H1 (cell line): ENCODE measurements around the gene TGFBR1. TPM values are rescaled to one million over a fixed set of nuclear protein-coding genes. Genes with fewer than 3 reads are reported as not detected.

Experiments used
- BCL11A ChIP-seq, 2 experiments: IDR thresholded peaks; one replicate each; pipeline ENCODE4 v1.6.1; 2011; ENCODE audit warnings: low read depth in 2 of 2, low read length in 2 of 2, mild to moderate bottlenecking in 2 of 2
- CEBPB ChIP-seq: IDR thresholded peaks from 2 replicates; pipeline ENCODE4 v1.6.1; 2012; ENCODE audit warnings: low read depth, low read length
- CHD1 ChIP-seq: IDR thresholded peaks from 2 replicates; pipeline ENCODE4 v1.6.1; 2012; ENCODE audit warnings: low read depth, low read length, improper control_type of control experiment
- RFX5 ChIP-seq: IDR thresholded peaks from 2 replicates; pipeline ENCODE4 v1.6.1; 2011; ENCODE audit warnings: low read depth, low read length, improper control_type of control experiment, borderline replicate concordance
- SAP30 ChIP-seq: fragments of 300-600 bp; sonication (generic); IDR thresholded peaks from 2 replicates; pipeline ENCODE4 v1.7.1; 2012; ENCODE audit warnings: low read length, moderate library complexity, mild to moderate bottlenecking, inconsistent platforms; ENCODE audit not compliant: insufficient read depth, insufficient replicate concordance
- SIRT6 ChIP-seq: IDR thresholded peaks from one replicate; pipeline ENCODE4 v1.7.1; 2012; ENCODE audit warnings: low read length, inconsistent platforms
- SIX5 ChIP-seq: IDR thresholded peaks from 2 replicates; pipeline ENCODE4 v1.6.1; 2011; ENCODE audit warnings: mild to moderate bottlenecking, low read depth, low read length
- SP1 ChIP-seq: IDR thresholded peaks from 2 replicates; pipeline ENCODE4 v1.6.1; 2011; ENCODE audit warnings: low read depth, low read length
- TBP ChIP-seq: IDR thresholded peaks from 2 replicates; pipeline ENCODE4 v1.6.1; 2011; ENCODE audit warnings: low read depth, low read length, improper control_type of control experiment
- polyA plus RNA-seq, 7 experiments: library from polyadenylated mRNA; depleted of rRNA in 3 of 7; stranded (reverse) in 5 of 7; unstranded in 2 of 7; fragments of >200 nt in 5 of 7; fragments of 200-250 nt in 2 of 7; gene quantifications; 1 replicate in 5 of 7; 2 replicates in 1 of 7; 4 replicates in 1 of 7; pipeline versions ENCODE4 v1.2.1 to v1.2.3, GENCODE V29; 2011 to 2013; ENCODE audit warnings: missing spikeins in 2 of 7, mixed read lengths in 2 of 7
- total RNA-seq: library from RNA; stranded (reverse); fragmentation: NEBNext Ultra II Directional; extraction: Animal tissue kit (Norgen Biotek cat#: 25700); gene quantifications from 2 replicates; pipeline ENCODE4 v1.2.1, GENCODE V29; 2021
- TF ChIP-seq, protein P1 (sequence below): fragments of 300-600 bp; sonication (generic); IDR thresholded peaks from 2 replicates; pipeline ENCODE4 v1.7.1; 2012; ENCODE audit warnings: low read length, moderate library complexity, mild to moderate bottlenecking, inconsistent platforms; ENCODE audit not compliant: insufficient replicate concordance
- TF ChIP-seq, protein P2 (sequence below): IDR thresholded peaks from 2 replicates; pipeline ENCODE4 v1.6.1; 2011; ENCODE audit warnings: low read depth, mild to moderate bottlenecking, low read length; ENCODE audit not compliant: insufficient read depth

Gene TGFBR1
- total and polyA plus RNA-seq, 2 of the 8 experiments (the other 6 are each of a cell fraction or from before 2014, with no cell fraction given): 16.8 to 52.4 TPM

DNA sequence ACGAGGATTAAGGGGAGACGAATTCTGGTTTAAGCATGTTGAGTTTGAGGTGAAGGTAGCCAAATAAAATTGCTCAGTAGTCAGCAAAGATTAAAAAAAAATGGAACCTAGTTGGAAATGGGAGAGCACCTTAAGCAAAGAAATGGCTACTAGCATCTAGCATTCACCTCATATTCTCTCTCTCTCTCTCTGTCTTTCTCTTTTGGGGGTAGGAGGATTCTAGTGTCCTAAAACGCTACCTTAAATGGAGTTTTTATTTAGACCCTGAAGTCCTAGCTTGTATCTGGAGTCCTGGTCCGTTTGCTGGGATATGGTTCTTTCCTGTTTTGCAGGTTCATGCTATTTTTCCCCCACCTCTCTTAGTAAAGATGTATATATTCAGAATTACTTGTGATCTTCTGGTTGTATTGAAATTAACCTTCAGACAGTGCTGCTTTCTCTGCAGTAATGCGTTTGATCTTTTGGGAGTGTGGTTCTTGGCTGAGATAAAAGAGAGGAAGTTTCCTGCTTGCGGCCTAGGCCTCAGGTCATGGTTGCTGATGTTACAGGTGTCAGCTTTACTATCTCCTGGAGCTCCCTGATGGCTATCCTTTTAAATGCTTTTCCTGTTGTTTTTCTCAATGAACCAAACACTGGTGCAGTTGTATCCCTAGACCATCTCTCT, 8.0 kb downstream of the TGFBR1 start (continued):
- TF ChIP-seq, protein P1, sequence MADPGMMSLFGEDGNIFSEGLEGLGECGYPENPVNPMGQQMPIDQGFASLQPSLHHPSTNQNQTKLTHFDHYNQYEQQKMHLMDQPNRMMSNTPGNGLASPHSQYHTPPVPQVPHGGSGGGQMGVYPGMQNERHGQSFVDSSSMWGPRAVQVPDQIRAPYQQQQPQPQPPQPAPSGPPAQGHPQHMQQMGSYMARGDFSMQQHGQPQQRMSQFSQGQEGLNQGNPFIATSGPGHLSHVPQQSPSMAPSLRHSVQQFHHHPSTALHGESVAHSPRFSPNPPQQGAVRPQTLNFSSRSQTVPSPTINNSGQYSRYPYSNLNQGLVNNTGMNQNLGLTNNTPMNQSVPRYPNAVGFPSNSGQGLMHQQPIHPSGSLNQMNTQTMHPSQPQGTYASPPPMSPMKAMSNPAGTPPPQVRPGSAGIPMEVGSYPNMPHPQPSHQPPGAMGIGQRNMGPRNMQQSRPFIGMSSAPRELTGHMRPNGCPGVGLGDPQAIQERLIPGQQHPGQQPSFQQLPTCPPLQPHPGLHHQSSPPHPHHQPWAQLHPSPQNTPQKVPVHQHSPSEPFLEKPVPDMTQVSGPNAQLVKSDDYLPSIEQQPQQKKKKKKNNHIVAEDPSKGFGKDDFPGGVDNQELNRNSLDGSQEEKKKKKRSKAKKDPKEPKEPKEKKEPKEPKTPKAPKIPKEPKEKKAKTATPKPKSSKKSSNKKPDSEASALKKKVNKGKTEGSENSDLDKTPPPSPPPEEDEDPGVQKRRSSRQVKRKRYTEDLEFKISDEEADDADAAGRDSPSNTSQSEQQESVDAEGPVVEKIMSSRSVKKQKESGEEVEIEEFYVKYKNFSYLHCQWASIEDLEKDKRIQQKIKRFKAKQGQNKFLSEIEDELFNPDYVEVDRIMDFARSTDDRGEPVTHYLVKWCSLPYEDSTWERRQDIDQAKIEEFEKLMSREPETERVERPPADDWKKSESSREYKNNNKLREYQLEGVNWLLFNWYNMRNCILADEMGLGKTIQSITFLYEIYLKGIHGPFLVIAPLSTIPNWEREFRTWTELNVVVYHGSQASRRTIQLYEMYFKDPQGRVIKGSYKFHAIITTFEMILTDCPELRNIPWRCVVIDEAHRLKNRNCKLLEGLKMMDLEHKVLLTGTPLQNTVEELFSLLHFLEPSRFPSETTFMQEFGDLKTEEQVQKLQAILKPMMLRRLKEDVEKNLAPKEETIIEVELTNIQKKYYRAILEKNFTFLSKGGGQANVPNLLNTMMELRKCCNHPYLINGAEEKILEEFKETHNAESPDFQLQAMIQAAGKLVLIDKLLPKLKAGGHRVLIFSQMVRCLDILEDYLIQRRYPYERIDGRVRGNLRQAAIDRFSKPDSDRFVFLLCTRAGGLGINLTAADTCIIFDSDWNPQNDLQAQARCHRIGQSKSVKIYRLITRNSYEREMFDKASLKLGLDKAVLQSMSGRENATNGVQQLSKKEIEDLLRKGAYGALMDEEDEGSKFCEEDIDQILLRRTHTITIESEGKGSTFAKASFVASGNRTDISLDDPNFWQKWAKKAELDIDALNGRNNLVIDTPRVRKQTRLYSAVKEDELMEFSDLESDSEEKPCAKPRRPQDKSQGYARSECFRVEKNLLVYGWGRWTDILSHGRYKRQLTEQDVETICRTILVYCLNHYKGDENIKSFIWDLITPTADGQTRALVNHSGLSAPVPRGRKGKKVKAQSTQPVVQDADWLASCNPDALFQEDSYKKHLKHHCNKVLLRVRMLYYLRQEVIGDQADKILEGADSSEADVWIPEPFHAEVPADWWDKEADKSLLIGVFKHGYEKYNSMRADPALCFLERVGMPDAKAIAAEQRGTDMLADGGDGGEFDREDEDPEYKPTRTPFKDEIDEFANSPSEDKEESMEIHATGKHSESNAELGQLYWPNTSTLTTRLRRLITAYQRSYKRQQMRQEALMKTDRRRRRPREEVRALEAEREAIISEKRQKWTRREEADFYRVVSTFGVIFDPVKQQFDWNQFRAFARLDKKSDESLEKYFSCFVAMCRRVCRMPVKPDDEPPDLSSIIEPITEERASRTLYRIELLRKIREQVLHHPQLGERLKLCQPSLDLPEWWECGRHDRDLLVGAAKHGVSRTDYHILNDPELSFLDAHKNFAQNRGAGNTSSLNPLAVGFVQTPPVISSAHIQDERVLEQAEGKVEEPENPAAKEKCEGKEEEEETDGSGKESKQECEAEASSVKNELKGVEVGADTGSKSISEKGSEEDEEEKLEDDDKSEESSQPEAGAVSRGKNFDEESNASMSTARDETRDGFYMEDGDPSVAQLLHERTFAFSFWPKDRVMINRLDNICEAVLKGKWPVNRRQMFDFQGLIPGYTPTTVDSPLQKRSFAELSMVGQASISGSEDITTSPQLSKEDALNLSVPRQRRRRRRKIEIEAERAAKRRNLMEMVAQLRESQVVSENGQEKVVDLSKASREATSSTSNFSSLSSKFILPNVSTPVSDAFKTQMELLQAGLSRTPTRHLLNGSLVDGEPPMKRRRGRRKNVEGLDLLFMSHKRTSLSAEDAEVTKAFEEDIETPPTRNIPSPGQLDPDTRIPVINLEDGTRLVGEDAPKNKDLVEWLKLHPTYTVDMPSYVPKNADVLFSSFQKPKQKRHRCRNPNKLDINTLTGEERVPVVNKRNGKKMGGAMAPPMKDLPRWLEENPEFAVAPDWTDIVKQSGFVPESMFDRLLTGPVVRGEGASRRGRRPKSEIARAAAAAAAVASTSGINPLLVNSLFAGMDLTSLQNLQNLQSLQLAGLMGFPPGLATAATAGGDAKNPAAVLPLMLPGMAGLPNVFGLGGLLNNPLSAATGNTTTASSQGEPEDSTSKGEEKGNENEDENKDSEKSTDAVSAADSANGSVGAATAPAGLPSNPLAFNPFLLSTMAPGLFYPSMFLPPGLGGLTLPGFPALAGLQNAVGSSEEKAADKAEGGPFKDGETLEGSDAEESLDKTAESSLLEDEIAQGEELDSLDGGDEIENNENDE: no peak
- TF ChIP-seq SIX5 (no peak), CEBPB (no peak), CHD1 (no peak), SP1 (no peak), SAP30 (no peak), RFX5 (no peak), BCL11A (IDR thresholded peaks at IDR 0.05; ENCODE audit: low read depth in 2 of 2, low read length in 2 of 2) (no peak), TBP (no peak), SIRT6 (no peak)
- TF ChIP-seq, protein P2, sequence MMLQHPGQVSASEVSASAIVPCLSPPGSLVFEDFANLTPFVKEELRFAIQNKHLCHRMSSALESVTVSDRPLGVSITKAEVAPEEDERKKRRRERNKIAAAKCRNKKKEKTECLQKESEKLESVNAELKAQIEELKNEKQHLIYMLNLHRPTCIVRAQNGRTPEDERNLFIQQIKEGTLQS: no peak
